Activated T-cell treated with anti-CD3 and anti-CD28 coated beads for 1 hour (primary cell): ENCODE data around the gene LRIF1.
A peak's percentile ranks its signal among the peaks of the same experiment; 100 is the strongest.
"Not testable (repeated sequence)": the region's sequence is repeated elsewhere in the genome, so short reads cannot be mapped to it uniquely, and the experiment has no call there.

Source experiments
- DNase-seq: peaks from one replicate; pipeline ENCODE4 v3.0.0-alpha.2; 2020; ENCODE audit warnings: low read depth

LRIF1 gene

GRCh38 chr1:110963691-110964454 is at the start of gene LRIF1:
Gene LRIF1, minus strand, starts transcription at chr1:110963922. Its CDS starts 234 bp downstream, at chr1:110963688.
- DNase-seq, result peak; percentile 98

- no peak for DNase-seq
These were observed 44.3 kb upstream of the LRIF1 start for GRCh38 chr1:111008031-111008430.

- DNase-seq, result no peak
These were observed 42.8 kb upstream of the LRIF1 start for GRCh38 chr1:111006556-111006955.

GRCh38 chr1:110999607-111000006 is 35.9 kb upstream of the LRIF1 start:
- DNase-seq, result not testable (repeated sequence)

- DNase-seq, result not testable (repeated sequence)
These were observed 28.6 kb upstream of the LRIF1 start for GRCh38 chr1:110992329-110992728.

- not testable (repeated sequence) for DNase-seq
These were observed 27.6 kb upstream of the LRIF1 start for GRCh38 chr1:110991295-110991694.

- no peak for DNase-seq
These were observed 26.8 kb upstream of the LRIF1 start for GRCh38 chr1:110990541-110990940.

GRCh38 chr1:110986407-110986891 is 22.7 kb upstream of the LRIF1 start:
- DNase-seq, result no peak

- DNase-seq, result no peak
These were observed 18.6 kb upstream of the LRIF1 start for GRCh38 chr1:110982320-110982719.

- no peak for DNase-seq
These were observed 15.4 kb upstream of the LRIF1 start for GRCh38 chr1:110979154-110979553.

- DNase-seq, result no peak
These were observed 12.4 kb upstream of the LRIF1 start for GRCh38 chr1:110976089-110976488.

- DNase-seq, result no peak
These were observed 11.5 kb upstream of the LRIF1 start for GRCh38 chr1:110975265-110975664.

GRCh38 chr1:110967256-110967655 is 3.5 kb upstream of the LRIF1 start:
- DNase-seq, result no peak

- no peak for DNase-seq
These were observed 757 bp upstream of the LRIF1 start for GRCh38 chr1:110964455-110964903.

- peak; percentile 44 for DNase-seq
These were observed 631 bp downstream of the LRIF1 start for GRCh38 chr1:110962892-110963690.

GRCh38 chr1:110961902-110962301 is 1.8 kb downstream of the LRIF1 start:
- DNase-seq, result no peak

- no peak for DNase-seq
These were observed 2.8 kb downstream of the LRIF1 start for GRCh38 chr1:110960777-110961420.

GRCh38 chr1:110957798-110958197 is 5.9 kb downstream of the LRIF1 start:
- DNase-seq, result no peak

- no peak for DNase-seq
These were observed 7.1 kb downstream of the LRIF1 start for GRCh38 chr1:110956586-110956985.

- no peak for DNase-seq
These were observed 10.7 kb downstream of the LRIF1 start for GRCh38 chr1:110953031-110953430.

- DNase-seq, result no peak
These were observed 11.7 kb downstream of the LRIF1 start for GRCh38 chr1:110952031-110952430.

GRCh38 chr1:110951161-110951560 is 12.6 kb downstream of the LRIF1 start:
- DNase-seq, result no peak
